T-helper 2 cell treated with Interferon-gamma antibody and Interleukin-4, amounts not matched to agents 5 μg/mL and 100 μg/mL, for 36 hours (primary cell): ENCODE data around the gene DAB2IP.

Source experiments
- DNase-seq: peaks from one replicate; pipeline ENCODE4 v3.0.0; 2021; ENCODE audit warnings: low spot score
- H3K27ac Mint-ChIP-seq: one replicate; pipeline ENCODE4 v1.8.0; 2021; ENCODE audit warnings: mild to moderate bottlenecking, mixed read lengths
- H3K27me3 Mint-ChIP-seq: one replicate; pipeline ENCODE4 v1.8.0; 2021; ENCODE audit warnings: low read depth, mixed read lengths
- H3K36me3 Mint-ChIP-seq: one replicate; pipeline ENCODE4 v1.8.0; 2021; ENCODE audit warnings: low read depth, mixed read lengths
- H3K4me1 Mint-ChIP-seq: one replicate; pipeline ENCODE4 v1.8.0; 2021; ENCODE audit warnings: low read depth, mixed read lengths
- H3K4me3 Mint-ChIP-seq: one replicate; pipeline ENCODE4 v1.8.0; 2022; ENCODE audit warnings: mild to moderate bottlenecking, moderate library complexity, mixed read lengths
- H3K9me3 Mint-ChIP-seq: one replicate; pipeline ENCODE4 v1.8.0; 2021; ENCODE audit warnings: mixed read lengths

DAB2IP gene

DNA sequence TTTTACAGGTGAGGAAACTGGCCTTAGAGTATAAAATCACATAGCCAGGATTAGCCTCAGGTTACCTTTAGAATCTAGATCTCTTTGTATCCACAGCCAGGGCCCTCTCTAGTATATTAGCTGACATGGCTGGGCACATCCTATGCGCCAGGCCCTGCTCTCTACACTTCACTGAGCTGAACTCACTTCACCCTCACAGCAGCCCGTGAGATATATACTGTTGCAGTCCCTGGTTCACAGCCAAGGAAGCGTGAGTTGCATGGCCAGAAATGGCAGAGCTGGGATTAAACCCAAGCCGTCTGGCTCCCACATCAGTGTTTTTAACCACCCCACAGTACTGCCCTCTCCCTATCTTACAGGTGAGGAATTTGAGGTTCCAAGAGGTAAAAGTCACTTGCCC lies 58.4 kb downstream of the DAB2IP start:
- no peak for DNase-seq
- no peak overlapping the region for H3K27ac Mint-ChIP-seq
- peaks cover 14% of the 10 kb centered on the region for H3K4me1 Mint-ChIP-seq
- no peaks in the 10 kb centered on the region for H3K9me3 Mint-ChIP-seq
- no peak overlapping the region for H3K4me3 Mint-ChIP-seq
- peaks cover 9% of the 10 kb centered on the region for H3K27me3 Mint-ChIP-seq
- no peaks in the 10 kb centered on the region for H3K36me3 Mint-ChIP-seq

DNA sequence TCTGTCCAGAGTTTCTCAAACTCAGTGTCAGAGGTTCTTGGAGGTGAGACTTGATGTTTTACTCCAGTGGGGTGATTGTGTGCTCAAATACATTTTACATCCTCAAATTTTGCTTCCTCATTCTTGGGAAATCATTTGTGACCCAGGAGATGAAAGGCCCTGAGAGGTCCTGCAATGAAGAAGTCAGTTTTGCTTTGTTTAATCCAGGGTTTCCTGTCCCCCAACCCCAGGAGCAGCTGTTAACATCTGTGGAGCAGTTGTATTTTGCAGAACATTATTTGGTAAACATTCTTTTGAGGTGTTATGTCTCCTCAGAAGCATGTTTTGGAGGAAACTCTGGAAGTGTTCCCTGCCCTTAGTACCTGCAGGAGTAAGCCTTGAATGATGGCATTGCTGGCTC lies 59.8 kb downstream of the DAB2IP start:
- peaks cover 5% of the 10 kb centered on the region for H3K27me3 Mint-ChIP-seq
- no peaks in the 10 kb centered on the region for H3K36me3 Mint-ChIP-seq
- H3K4me1 Mint-ChIP-seq: peaks cover 14% of the 10 kb centered on the region
- no peak overlapping the region for H3K27ac Mint-ChIP-seq
- no peak for DNase-seq
- no peaks in the 10 kb centered on the region for H3K9me3 Mint-ChIP-seq
- H3K4me3 Mint-ChIP-seq: no peak overlapping the region

DNA sequence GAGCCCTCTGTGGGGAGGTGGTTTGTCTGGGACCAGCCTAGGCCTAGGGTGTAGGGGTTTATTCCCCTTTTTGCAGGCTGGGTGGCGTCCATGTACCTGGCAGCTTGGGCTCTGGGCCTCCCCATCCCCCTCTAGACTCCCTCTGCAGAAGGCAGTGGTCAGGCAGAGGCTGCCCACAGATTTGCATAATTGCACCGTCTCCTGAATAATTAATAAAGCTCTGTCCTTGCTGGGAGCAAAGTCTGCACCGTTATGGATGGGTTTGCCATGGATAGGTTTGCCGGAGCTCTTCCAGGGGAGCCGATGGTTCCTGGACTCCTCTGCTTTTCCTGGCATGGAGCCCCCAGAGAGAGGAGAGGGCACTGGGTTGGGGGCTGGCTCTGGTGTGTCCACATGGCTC lies 60.4 kb downstream of the DAB2IP start:
- Mint-ChIP-seq H3K4me1 (peaks cover 14% of the 10 kb centered on the region), H3K4me3 (no peak overlapping the region), H3K9me3 (no peaks in the 10 kb centered on the region), H3K27me3 (peaks cover 3% of the 10 kb centered on the region), H3K27ac (no peak overlapping the region), H3K36me3 (no peaks in the 10 kb centered on the region)
- no peak for DNase-seq

DNA sequence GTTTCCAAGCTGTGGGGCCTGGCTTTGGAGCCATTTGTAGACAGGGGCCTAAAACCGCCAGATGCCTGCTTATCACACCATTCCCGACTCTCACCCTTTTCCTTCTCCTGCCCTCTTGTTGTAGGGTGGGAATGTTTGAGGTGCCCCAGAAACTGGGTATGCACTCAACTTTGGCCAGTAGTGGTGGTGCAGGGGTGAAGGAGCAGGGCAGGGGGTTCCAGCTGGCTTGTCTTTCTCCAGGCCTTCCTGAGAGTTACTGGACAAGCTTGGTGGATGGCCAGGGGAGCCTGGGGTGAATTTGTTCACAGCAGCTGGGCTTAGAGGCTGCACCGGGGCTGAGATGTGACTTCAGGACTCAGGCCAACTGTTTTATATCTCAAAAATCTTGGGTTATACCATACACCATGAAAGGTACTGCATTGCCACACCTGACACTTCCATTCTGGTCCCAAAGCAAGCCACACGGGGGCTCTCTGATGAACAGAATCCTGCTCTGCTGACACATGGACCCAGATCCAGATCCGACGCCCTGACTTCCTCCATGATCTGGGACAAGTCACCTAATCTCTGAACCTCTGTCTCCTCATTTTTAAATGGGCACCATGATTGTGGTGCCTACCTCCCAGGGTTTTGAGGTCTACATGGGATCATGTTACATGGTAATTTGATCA lies 62.1 kb downstream of the DAB2IP start:
- Mint-ChIP-seq H3K27ac (no peak overlapping the region), H3K9me3 (no peaks in the 10 kb centered on the region), H3K4me3 (no peak overlapping the region)

DNA sequence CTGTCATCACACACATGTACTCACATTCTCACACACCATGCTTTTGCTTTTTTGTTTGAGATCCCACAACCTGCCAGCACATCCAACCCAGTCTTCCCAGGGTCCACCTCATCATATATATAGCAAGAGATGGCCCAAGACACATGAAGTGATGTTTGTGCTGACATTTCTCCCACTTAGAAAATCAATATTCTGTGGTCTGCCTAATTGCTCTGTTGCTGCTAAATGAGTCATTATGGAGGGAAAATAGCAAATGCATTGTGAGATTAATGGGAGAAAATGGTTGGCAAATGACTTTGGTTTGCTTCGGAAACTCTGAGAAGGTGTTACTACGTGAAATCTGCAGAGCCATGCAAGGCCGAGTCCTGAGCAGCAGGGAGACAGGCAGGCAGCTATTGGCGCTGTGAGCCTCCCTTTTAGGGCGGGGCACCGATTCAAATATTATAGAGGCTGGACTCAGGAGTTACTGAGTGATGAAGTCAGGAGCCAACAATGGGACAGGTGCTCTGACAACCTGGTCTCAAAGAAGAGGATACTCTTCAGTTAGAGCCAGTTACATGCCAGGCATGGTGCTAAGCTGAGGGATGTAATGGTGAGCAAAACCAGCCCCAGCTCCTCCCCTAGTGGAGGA lies 62.8 kb downstream of the DAB2IP start:
- Mint-ChIP-seq H3K9me3 (no peaks in the 10 kb centered on the region), H3K27ac (no peak overlapping the region), H3K27me3 (no peaks in the 10 kb centered on the region), H3K4me1 (no peaks in the 10 kb centered on the region), H3K36me3 (no peaks in the 10 kb centered on the region), H3K4me3 (no peak overlapping the region)
- DNase-seq: no peak

More for the DNA sequence above, 62.1 kb downstream of the DAB2IP start:
- no peak for DNase-seq
- no peaks in the 10 kb centered on the region for H3K27me3 Mint-ChIP-seq
- H3K4me1 Mint-ChIP-seq: peaks cover 1% of the 10 kb centered on the region
- no peaks in the 10 kb centered on the region for H3K36me3 Mint-ChIP-seq

DNA sequence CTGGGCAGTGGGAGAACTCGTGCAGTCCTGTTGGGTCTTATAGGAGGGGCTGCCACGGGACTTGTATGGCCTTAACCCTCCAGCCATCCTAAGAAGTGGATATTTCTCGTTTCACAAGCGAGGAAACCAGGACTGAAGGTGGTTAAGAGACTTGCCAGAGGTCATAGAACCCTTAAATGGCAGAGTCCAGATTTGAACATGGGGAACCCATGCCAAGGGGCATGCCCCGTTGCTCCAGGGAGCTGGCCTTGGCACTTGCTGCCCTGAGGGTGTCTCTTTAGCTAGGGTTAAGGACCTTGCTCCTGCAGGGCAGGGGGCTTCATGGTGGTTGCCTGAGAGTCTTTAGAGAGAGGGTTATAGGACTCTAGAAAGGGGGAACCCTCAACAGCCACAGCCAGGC lies 63.4 kb downstream of the DAB2IP start:
- no peak overlapping the region for H3K4me3 Mint-ChIP-seq
- no peaks in the 10 kb centered on the region for H3K36me3 Mint-ChIP-seq
- H3K27ac Mint-ChIP-seq: no peak overlapping the region

DNA sequence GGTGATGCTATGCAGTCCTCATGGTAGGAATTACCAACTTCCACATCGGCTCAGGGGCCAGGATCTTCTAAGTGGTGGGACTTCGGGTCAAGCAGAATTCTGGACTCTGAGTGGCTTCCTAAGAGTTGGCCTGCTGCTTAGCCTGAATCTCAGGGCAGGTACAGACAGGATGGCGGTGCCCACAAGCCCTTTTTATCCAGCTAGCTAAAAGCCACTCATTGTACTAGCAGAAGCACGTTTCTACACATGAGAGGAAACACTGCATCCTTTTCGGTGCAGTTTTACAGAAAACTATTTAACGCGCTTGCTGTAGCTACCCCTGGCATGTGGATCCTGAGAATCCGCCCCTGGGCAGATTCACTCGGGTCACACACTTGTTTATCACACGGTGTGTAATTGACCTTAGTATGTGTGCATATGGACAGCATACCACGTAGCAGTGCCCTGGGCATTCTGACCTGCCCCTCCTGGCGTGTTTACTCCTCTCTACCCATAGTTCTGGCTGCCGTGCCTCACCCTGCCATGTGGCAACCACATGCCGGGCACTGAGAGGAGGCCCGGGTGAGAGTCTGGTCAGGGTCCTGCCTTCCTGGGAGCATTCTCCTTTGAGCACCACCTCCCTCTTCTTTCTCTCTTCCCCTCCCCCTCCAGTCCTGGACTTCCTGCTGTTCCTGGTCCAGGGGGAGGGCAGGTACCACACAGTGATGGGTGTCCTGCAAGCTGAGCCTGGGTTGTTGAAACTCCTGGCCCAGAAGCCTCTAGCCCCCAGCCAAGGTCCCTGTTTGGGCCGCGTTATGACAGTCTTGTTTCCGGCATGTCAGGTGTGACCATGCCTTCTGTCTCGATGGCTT lies 65.9 kb downstream of the DAB2IP start:
- H3K27me3 Mint-ChIP-seq: no peaks in the 10 kb centered on the region
- H3K9me3 Mint-ChIP-seq: no peaks in the 10 kb centered on the region
- H3K36me3 Mint-ChIP-seq: no peaks in the 10 kb centered on the region
- no peak for DNase-seq
- no peaks in the 10 kb centered on the region for H3K4me1 Mint-ChIP-seq
- H3K4me3 Mint-ChIP-seq: no peak overlapping the region
- H3K27ac Mint-ChIP-seq: no peak overlapping the region

More for the DNA sequence above, 63.4 kb downstream of the DAB2IP start:
- no peak for DNase-seq
- H3K4me1 Mint-ChIP-seq: no peaks in the 10 kb centered on the region
- H3K27me3 Mint-ChIP-seq: no peaks in the 10 kb centered on the region
- H3K9me3 Mint-ChIP-seq: no peaks in the 10 kb centered on the region

GRCh38 chr9:121718084-121718483 lies 66.7 kb downstream of the DAB2IP start:
- H3K9me3 Mint-ChIP-seq: no peaks in the 10 kb centered on the region
- H3K27me3 Mint-ChIP-seq: no peaks in the 10 kb centered on the region
- no peaks in the 10 kb centered on the region for H3K4me1 Mint-ChIP-seq
- H3K27ac Mint-ChIP-seq: no peak overlapping the region
- no peak for DNase-seq
- no peak overlapping the region for H3K4me3 Mint-ChIP-seq
- no peaks in the 10 kb centered on the region for H3K36me3 Mint-ChIP-seq

DNA sequence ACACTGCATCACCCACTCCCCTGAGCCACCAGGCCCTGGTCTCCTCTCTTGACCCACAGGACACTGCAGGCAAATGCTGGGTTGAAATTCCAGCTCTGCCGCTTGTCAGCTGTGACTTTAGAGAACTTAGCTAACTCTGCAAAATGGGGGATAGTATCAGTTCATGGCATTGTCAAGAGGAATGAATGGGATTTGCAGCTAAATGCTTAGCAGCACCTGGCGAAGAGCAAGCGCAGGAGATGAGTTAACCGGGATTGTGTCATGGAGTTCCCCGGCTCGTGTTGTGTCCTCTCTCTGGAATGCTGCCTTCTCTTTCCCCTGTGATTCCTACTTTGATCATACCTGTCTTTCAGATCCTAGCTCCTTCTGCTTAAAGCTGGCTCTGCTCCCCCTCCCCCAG lies 67.1 kb downstream of the DAB2IP start:
- H3K4me3 Mint-ChIP-seq: no peak overlapping the region
- no peaks in the 10 kb centered on the region for H3K4me1 Mint-ChIP-seq
- no peaks in the 10 kb centered on the region for H3K27me3 Mint-ChIP-seq
- DNase-seq: no peak
- no peak overlapping the region for H3K27ac Mint-ChIP-seq
- no peaks in the 10 kb centered on the region for H3K9me3 Mint-ChIP-seq
- H3K36me3 Mint-ChIP-seq: no peaks in the 10 kb centered on the region

DNA sequence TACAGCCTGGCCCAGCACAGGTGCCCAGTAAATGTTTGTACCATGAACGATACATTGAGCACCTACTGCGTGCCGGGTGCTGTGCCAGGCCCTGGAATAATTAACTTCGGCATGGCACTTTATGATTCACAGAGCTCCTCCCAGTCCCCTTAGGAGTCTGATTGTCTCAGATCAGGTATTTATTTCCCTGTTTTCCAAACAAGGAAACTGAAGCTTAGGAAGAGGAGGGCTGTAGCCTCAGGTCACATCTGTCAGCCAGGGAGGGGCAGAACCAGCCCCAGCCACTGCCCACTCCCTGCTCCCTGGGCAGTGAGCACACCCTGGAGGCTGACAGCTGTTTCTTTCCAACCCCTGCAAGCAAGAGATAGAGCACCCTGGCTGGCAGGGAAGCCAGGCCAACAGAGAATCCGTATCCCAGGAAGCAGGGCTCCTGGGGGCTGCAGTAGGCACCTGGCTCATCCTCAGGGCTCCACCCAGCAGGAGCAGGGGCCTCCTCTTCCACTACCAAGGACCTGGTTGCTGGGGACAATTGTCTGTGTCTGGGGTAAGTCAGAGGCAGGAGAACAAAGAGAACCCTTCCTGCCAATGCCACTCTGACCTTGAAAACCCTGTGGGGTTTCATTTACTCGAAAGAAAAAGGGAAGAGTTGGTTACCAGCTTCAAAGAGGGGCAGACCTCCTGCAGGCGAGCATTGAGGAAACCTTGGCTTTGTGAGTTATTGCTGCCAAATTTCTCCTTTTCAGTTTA lies 69.0 kb downstream of the DAB2IP start:
- H3K27me3 Mint-ChIP-seq: peaks cover 3% of the 10 kb centered on the region
- H3K9me3 Mint-ChIP-seq: no peaks in the 10 kb centered on the region
- DNase-seq: no peak
- no peak overlapping the region for H3K4me3 Mint-ChIP-seq
- no peaks in the 10 kb centered on the region for H3K4me1 Mint-ChIP-seq
- no peak overlapping the region for H3K27ac Mint-ChIP-seq
- H3K36me3 Mint-ChIP-seq: no peaks in the 10 kb centered on the region

GRCh38 chr9:121721058-121721350 lies 69.6 kb downstream of the DAB2IP start:
- Mint-ChIP-seq H3K36me3 (no peaks in the 10 kb centered on the region), H3K27me3 (peaks cover 5% of the 10 kb centered on the region), H3K4me1 (no peaks in the 10 kb centered on the region), H3K27ac (no peak overlapping the region), H3K9me3 (no peaks in the 10 kb centered on the region), H3K4me3 (no peak overlapping the region)
- no peak for DNase-seq

DNA sequence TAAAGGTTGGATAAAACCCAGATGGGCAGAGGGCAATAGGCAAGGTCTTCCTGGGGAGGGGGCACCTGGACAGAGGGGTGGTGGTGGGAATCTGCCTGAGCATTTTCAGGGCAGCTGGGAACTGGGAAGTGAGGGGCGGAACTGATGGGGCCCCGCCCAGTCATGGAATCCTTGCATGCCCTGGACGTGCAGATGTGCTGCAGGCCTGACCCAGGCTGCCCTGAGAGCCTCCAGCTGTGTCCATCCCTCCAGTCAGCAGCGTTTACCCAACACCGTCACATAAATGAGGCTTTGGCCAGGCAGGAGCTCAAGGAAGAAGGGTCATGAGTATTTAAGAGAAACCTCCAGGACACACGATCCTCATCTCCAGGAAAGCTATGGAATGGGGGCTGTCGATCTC lies 70.3 kb downstream of the DAB2IP start:
- H3K9me3 Mint-ChIP-seq: no peaks in the 10 kb centered on the region
- DNase-seq: no peak
- H3K27me3 Mint-ChIP-seq: peaks cover 5% of the 10 kb centered on the region
- no peak overlapping the region for H3K27ac Mint-ChIP-seq
- H3K4me1 Mint-ChIP-seq: no peaks in the 10 kb centered on the region
- H3K36me3 Mint-ChIP-seq: no peaks in the 10 kb centered on the region
- no peak overlapping the region for H3K4me3 Mint-ChIP-seq

- H3K36me3 Mint-ChIP-seq: no peaks in the 10 kb centered on the region
- no peak overlapping the region for H3K4me3 Mint-ChIP-seq
- H3K9me3 Mint-ChIP-seq: no peaks in the 10 kb centered on the region
- peaks cover 8% of the 10 kb centered on the region for H3K27me3 Mint-ChIP-seq
- no peak overlapping the region for H3K27ac Mint-ChIP-seq
- no peak for DNase-seq
- H3K4me1 Mint-ChIP-seq: no peaks in the 10 kb centered on the region
These were observed 73.8 kb downstream of the DAB2IP start for GRCh38 chr9:121725008-121725775.
